Sigmoid colon (tissue), 3 donors: Measurements from ENCODE around the gene RGMB.

Source experiments
- POLR2A ChIP-seq, 2 donors: fragments of 450-650 bp; IDR thresholded peaks; one replicate each; pipeline ENCODE4 v1.6.1; 2016; ENCODE audit warnings: antibody characterized with exemption in 2 of 2, mild to moderate bottlenecking in 2 of 2, moderate library complexity in 2 of 2
- TF ChIP-seq, protein P1 (sequence below), 4 experiments: fragments of 450-650 bp in 3 of 4; fragments of 200-600 bp in 1 of 4; IDR thresholded peaks; one replicate each; pipeline ENCODE4 v1.5.1; 2016 to 2019; ENCODE audit warnings: antibody characterized with exemption in 4 of 4, mild to moderate bottlenecking in 3 of 4, moderate library complexity in 2 of 4

DNA sequence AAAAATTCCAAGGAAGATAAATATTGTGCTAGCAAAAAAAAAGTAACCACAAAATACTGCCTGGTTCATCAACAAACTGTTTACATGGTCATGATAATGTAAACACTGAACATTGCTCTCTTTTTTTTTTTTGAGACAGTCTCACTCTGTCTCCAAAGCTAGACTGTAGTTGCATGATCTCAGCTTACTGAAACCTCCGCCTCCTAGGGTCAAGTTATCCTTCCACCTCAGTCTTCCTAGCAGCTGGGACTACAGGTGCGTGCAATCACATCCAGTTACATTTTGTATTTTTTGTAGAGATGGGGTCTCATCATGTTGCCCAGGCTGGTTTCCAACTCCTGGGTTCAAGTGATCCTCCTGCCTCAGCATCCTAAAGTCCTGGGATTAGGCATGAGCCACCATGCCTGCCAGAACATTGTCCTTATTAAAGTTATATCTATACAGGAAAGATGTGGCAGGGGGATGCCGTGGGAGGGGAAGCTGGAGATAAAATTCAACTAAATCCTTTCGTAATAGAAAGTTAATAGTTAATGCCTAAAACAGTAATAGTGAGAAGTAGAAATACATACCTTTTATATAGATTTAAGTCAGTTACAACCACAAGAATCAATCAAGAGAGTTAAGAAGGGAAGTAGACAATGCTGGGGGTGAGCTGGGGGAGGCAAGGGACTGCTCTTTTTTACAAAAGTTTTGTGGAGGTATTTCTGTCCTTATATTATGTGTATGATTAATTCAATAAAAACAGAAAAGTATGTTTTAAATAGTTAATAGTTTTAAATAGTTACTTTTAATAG is 52.3 kb downstream of the RGMB start:
- TF ChIP-seq, protein P1, sequence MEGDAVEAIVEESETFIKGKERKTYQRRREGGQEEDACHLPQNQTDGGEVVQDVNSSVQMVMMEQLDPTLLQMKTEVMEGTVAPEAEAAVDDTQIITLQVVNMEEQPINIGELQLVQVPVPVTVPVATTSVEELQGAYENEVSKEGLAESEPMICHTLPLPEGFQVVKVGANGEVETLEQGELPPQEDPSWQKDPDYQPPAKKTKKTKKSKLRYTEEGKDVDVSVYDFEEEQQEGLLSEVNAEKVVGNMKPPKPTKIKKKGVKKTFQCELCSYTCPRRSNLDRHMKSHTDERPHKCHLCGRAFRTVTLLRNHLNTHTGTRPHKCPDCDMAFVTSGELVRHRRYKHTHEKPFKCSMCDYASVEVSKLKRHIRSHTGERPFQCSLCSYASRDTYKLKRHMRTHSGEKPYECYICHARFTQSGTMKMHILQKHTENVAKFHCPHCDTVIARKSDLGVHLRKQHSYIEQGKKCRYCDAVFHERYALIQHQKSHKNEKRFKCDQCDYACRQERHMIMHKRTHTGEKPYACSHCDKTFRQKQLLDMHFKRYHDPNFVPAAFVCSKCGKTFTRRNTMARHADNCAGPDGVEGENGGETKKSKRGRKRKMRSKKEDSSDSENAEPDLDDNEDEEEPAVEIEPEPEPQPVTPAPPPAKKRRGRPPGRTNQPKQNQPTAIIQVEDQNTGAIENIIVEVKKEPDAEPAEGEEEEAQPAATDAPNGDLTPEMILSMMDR (IDR thresholded peaks at IDR 0.05): no peak
- TF ChIP-seq POLR2A (IDR thresholded peaks at IDR 0.05): no peak
